EH (cell line): ENCODE measurements around the gene LAMB3.

ENCODE experiments used
- DNase-seq: peaks from one replicate; pipeline ENCODE4 v3.0.0-alpha.2; 2015; ENCODE audit warnings: low read depth

The LAMB3 gene

DNA sequence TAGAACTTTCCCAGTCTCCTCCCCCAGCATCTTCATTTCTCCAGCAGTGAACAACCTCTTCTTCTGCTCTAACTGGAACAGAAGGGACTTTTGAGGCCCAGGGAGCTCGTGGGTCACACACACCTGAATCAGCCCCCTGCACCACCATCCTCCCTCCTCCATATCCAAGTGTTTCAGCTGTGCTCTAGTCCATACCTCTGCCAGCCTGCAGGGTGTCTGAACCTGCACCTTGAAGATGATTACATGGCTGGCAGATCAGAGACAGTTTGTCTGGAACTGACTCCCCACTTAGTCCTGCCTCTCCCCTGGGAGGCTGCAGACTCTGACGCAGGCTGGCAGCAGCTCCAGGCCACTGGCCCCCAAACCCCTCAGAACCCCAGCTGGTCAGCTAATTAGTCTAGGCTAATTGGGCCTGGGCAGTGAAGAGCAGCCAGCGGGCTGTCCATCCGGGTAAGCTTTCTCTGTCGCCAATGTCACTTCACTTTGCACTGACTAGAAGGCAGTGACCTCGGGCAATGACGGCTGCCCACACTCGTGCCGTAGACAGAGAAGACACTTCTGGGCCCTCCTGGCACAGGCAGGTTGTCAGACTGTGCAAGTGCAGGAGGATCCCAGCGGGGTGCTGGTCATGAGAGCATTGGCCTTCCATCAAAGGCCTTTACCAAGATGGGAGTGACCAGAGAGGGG, 56.5 kb downstream of the LAMB3 start:
- no peak for DNase-seq

DNA sequence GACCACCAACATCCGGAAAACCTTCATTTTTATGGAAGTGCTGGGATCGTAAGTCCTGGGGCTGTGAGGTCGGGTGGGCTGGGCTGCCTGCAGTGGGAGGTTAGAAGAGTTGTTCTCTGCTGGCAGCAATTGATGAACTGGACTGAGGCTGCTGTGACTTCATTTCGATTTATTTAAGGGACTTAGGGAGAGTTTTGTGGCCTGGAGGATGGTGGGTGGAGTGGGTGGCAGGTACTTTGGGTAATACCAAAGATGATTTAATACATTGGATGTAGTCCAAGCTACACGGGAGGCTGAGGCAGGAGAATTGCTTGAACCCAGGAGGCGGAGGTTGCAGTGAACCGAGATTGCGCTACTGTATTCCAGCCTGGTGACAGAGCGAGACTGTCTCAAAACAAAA, 57.2 kb downstream of the LAMB3 start:
- DNase-seq: no peak

DNA sequence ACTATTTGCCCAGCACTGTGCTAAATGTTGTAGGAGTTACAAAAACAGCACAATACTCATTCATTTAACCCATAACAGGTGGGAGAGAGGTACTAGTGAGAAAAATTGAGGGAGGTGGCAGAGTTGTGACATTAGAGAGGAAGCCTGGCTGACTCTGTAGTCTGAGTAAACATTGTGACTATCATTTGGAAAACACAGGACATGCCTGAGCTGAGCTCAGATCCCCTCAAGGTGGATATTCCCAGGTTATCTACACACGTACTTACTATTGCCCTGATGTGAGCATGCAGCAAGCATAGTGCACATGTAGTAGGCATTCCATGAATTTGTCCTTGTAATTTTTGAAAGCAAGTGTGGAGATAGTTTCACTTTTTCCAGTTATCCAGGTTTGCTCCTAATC, 57.8 kb downstream of the LAMB3 start:
- no peak for DNase-seq

DNA sequence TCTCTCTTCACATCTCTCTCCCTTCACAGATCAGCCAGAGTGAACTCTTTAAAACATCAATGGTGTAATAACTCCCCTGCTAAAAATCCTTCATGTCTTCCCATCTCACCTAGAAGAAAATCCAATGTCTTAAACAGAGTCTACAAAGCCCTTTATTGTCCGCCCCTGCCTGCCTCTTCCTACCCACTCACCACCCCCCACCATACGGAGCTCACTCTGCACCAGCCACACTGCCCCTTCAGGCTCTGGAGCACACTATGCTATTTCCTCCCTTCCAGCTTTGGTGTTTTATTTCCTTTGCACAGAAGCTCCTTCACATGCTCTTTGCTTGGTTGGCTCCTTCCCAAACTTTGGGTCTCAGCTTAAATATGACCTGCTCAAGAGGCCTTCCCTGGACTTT, 58.5 kb downstream of the LAMB3 start:
- no peak for DNase-seq

DNA sequence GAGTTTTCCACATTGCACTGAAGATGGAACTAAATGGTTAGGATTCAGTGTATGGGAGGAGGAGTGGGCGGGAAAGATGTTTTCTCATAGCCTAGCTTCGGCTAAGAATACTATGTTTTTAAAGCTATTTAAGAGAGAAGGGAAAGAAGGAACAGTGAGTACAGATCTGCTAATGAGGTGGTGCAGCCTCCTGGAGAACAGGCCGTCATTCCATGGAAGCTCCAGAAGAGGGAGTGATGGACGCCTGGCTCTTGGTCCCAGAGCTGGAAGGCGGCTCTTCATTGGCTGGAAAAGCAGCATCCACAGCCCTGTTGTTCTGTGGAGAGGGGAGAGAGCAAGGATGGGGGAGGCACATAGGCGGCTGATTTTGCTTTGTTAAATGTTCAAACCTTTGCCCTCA, 61.8 kb downstream of the LAMB3 start:
- DNase-seq: peak; percentile 26

DNA sequence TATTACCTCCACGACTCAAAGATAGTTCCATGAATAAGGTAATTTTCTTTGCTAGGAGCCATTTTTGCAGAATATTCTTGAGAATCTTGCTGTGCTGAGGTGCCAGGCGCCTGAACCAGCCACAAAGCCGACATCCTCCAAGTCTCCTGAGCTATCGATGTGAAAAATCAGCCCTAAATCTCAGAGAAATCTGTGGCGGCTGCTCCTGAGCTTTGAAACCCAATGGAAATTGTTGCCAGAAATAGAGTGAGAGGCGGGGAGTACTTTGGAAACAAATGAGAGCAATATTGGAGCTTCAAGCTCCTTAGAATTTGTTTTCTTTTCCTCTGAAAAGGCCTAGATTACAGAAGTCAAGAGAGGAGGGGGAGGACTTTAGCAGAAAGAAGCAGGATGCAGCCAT, 62.4 kb downstream of the LAMB3 start:
- no peak for DNase-seq

DNA sequence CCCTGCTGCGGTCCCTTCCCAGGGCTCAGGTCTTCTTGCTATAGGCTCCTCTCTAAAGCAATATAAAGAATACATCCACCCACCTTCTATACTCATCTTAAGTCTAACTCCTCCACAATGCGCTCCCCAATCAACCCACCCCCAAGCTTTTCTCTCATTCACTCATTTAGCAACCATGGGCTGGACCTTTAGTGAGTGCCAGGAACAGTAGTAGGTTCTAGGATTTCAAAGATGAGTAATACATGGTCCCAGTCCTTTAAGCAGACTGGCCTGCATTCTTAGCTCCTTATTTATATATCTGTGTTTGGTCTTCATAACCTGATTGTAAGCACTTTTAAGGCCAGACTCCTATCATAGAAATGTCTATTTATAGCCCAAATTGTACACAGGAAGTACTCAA, 62.8 kb downstream of the LAMB3 start:
- peak; percentile 65 for DNase-seq

DNA sequence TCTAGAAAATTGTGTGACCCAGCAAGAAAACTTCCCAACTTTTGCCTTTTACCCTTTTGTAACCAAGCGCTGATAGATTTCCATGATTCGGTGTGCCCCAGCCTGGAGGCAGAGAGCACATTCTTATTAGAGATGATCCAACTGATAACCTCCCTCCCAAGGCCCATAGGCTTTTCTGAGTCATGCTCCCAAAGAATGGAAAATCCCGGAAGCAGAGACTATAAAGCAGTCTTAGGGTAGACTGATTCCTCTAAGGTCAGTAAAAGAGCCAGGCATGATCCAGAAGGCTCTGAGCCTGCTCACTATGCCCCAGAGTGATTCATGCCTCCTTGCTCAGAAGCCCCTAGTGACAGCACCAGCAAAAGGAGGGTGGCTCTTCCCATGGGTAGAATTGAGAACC, 64.4 kb downstream of the LAMB3 start:
- peak; percentile 95 for DNase-seq

DNA sequence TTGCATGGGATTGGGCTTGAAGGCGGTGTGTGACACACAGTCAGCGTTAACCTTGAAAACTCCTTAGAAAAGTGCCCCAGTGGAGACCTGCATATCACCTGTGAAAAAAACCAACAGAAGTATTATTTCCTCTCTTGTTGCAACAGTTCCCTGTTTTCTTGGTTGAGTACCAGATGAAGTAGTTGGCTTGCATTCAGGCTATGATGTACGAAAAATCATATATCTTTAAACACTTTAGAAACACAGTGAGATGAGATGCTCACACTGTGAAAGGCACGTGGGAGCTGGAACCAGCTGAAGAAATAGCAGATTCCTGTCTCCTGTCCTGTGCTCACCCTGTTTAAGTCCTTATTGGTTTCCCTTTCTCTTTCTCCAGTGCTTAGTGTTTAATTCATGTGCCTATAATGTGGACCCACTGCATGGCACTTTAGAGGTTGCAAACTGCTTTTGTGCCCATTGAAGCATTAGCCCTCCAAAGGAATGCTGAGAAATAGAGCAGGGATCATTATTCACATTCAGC, 65.9 kb downstream of the LAMB3 start:
- no peak for DNase-seq

DNA sequence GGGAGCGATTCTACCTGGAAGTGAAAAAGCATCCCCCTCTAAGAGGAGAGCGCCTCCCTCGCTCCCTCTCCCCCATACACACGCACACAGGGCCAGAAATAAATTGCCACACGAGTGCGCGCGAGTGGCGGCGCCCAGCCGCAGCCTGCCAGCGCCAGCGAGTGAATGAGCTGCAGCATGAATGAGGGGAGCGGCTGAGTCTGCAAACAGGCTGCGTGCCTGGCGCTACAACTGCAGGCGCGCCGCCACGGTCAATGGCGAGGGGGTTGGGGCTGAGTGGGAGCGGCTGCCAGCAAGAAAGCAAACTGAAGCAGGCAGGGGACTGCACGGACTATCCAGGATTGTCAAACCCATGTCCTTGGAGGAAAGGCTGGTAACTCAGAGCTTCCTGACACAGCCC, 66.6 kb downstream of the LAMB3 start:
- peak; percentile 70 for DNase-seq

DNA sequence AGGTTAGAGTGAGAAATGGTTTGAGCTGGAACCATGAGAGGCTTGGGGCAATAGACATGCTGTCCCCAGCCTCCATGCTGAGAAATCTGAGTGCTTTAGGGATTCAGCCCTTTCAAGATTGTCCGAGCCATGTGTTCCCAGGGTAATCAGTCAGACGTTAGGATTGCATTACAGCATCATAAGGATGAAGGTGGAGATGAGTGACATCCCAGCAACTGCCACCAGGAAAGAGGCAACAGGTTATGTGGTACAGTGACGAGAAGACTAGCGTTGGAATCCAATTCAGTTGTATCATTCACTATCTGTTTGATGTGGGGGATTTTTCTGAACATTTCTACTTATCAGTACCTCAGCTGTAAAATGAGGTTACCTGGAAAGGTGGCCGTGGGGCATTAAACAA, 67.0 kb downstream of the LAMB3 start:
- no peak for DNase-seq

DNA sequence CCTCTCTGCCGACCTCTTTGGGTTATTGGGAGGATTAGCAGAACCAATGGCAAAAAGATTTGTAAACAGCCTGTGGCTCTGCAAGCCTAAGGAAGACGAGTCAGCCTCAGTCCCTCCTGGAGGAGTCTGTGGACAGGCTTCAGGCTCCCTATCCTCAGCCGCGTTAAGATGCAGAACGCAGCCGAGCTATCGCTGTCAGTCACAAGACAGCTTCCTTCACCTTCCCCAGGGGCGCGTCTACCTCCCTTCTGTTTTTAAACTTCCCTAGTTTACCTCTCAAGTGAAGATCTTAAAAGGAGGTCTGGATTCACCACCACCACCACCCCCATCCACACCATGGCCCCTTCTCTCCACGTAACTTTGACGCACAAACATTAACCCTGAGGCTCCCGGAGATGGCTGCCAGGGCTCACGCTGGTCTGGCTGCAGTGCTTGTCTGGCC, 68.0 kb downstream of the LAMB3 start:
- DNase-seq: peak; percentile 17

DNA sequence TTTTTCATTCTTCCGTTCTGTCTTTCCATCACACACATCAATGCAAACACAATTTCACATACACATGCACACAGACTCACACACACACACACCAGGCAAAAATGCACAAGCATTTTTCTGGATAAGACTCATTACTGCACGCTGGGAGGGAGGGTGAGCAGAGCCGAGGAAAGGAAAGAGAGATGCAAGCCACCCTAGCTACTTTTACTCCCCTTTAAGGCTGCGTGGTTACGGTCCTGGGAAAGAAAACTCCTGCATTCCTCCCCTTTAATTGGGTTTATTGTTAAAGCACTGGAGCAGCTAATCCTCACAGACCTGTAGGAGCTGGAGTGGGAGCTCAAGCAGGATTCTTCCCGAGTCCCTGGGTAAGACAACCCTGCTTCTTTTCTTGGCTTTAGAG, 68.8 kb downstream of the LAMB3 start, which contains the start of gene CAMK1G:
Gene CAMK1G (plus strand): TSS at position 307 of the 400 bp plus-strand sequence. CDS start 11,270 bp downstream, outside the sequence.
- DNase-seq: peak; percentile 92

DNA sequence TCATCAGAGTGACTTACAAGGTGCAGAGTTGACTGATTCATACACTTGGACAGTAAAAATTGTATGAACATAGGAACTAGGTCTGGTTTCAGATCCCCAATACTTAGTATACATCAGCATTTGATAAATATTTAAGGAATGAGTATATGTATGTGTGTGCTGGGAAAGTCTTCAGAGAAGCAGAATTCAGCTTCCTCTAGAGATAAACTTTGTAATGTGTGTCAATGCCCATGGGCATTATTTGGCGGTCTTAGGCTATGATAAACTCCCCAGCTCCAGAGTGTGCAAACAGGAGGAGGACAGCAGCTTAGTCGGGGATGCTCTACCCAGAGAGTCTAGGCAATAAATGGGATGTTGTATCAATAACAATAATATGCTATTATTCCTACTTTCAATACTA, 71.6 kb downstream of the LAMB3 start:
- DNase-seq: peak; percentile 37

DNA sequence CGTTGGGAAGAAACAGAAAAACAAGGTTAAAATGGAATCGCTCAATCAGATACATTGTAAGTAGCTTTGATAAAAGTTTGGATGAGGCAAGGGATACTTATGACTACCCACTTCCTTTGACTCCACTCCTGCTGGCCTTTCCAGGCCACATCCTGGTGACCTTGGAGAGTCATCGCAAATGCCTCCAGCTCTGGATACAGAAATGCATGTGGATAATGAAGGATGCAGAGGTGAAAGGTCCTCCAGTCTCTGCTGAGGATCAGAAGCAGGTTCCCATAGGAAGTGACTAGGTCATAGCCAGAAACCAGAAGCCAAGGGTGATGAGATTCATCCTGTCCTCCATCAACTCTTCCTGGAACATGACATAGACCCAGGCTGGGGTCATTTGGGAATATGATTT, 74.9 kb downstream of the LAMB3 start:
- DNase-seq: peak; percentile 77

DNA sequence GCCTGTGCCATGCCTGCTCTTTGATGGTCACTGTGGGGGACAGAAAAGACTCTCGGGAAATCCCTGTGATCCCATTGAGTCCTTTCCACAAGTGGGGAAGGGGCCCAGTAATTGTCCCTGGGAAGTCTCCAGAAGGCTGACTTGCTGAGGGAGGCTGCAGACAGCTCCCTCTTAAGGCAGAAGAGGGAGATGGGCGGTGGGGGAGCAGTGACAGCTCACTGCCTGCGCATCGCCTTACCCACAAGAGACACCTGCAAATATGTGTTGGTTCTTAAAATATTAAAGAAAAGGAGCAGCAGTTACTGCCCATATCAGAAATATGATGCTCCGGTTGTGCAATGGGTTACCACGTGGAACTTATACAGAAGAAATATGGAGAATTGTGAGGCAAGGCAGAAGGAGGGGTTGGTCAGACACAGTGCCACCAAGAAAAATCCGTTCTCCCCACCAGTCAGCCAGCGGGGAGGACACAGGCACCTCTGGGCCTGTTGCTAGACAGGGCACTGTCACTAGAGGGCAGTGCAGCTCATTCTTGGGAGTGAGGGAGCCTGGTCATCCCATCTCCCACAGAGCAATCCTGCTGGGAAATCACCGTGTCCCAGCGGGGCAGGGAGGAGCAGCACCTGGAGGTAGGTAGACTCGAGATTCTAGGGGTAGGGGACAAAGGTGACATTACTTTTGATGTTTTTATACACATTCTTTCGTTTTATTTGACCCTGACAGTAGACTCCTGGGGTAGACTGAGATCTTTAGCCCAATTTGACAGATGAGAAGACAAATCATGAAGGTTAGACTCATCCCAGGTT, 75.6 kb downstream of the LAMB3 start:
- peak; percentile 80 for DNase-seq

DNA sequence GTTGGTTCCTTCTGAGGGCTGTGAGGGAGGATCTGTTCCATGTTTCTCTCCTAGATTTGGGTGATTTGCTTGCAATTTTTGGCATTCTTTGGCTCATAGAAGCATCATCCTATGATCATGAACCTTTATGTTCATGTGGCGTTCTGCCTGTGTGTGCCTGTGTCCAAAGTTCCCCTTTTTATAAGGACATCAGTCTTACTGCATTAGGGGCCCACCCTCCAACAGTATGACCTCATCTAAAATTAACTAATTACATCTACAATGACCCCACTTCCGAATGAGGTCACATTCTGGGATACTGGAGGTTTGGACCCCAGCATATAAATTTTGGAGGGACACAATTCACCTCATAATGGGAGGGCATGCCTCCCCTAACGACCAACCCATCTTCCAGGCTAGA, 81.5 kb downstream of the LAMB3 start:
- DNase-seq: no peak

DNA sequence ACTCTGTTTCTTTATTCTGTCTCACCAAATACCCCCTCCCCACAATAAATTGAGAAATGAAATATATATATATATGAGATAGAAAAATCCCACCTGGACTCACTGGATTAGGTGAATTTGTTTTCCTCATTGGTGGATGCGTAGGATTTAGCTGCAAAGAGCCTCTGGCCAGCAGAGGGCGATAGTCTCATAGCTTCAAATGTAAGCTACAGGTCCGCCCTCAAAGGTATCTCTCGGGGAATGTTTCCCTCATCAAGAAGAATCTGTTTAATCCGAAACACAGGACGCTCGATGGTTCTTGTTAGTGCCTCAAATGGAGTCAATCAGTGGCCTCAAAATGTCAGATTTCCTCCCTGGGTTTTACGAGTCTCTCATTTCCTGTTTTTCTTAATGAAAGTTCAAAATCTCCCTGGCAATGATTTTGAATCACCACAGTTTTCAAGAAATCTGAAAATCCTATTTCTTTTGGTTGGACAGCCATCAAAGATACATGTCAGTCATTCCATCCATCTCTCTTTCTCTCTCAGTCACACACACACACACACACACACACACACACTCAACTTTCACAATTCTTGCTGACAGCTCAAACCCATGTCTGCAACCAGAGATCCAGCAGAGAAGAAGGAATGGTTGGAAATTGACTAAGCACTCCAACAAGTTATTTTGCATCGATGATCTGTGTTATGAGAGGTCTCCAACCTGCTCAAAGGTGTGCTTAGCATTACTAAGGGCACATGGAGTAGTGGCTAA, 82.6 kb downstream of the LAMB3 start:
- DNase-seq: peak; percentile 72

DNA sequence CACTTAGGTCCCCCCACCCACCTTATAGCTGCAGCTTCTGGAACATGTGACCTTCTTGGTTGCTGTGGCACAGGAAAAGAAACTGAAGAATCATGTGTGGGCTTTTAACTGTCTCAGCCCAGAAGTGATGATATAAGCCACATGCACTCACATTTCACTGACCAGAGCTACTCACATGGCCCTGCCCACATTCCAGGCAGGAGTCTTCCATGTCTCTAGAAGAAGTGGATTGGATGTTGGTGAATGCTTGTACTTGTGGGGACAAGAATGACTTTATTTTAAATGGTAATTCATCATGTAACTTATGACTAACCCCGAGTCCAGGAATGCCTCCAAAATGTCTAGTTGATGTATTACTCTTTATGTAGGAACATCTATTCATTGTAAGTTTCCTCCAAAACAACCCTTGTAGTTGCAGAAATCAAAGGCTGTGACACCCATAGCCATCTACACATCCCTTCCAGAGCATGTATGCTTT, 84.5 kb downstream of the LAMB3 start:
- DNase-seq: peak; percentile 77

DNA sequence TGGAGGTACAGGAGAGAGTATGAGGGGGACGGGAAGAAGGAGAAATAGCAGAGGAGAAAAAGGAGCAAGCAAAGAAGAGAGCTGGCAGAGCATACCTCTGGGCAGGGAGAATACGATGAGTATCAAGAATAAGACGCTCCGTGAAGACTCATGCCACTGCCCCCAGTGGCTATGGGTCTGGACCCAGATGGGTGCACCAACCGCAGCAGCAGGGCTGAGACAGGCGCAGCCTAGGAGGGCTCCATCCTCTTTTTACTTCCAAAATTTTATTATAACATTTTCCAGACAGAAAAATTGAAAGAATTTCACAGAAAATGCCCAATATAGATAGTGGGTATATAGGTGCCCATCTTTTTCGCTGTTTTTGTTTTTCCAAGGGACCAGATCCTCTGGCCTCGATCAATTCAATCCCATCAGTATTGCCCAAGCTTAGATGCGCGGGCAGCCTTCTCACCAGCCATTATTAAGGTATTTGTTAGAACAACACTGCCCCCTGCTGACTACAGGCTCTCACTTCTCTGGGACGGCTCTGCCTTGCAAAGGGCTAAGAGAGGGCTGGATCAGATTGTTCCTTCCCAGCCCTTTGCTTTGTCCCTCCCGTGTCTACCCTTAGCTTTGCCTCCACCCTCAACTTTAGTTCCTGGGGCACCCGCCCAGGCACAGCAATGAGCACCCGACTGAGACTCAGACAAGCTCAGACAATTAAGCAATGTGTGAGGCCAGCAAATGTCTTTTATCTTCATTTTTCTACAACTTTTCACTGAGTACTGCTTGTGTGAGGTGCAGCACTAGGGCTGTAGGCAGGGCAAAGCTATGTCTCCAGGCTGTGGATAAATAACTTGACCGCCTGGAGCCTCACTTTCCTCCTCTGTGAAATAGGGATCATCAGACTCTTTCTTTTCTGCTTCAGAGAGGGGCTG, 86.2 kb downstream of the LAMB3 start:
- peak; percentile 79 for DNase-seq
